HepG2 (cell line): ENCODE data around the gene TRMT2A. TPM values are rescaled to one million over a fixed set of nuclear protein-coding genes. Genes with fewer than 3 reads are reported as not detected.

Experiments
- ATAD3A ChIP-seq: sonication (generic); formaldehyde crosslinking; IDR thresholded peaks from 2 replicates; pipeline ENCODE4 v1.4.0; 2020; ENCODE audit warnings: missing genetic modification reagents
- CBX1 ChIP-seq: IDR thresholded peaks from one replicate; pipeline ENCODE4 v1.6.1; 2016; ENCODE audit warnings: antibody characterized with exemption, low read depth
- CREM ChIP-seq, 2 experiments: sonication (generic) in 1 of 2; formaldehyde crosslinking in 1 of 2; IDR thresholded peaks; 2 replicates each; pipeline versions ENCODE4 v1.4.0 to v1.6.1; 2016 to 2020; ENCODE audit warnings: antibody characterized with exemption in 1 of 2, mild to moderate bottlenecking in 1 of 2, missing genetic modification reagents in 1 of 2
- DR1 ChIP-seq: sonication (generic); formaldehyde crosslinking; IDR thresholded peaks from 2 replicates; pipeline ENCODE4 v1.8.0; 2021; ENCODE audit warnings: mild to moderate bottlenecking, missing genetic modification reagents, inconsistent platforms
- ERF ChIP-seq: IDR thresholded peaks from 2 replicates; pipeline ENCODE4 v1.6.1; 2018; ENCODE audit warnings: missing biosample characterization, missing genetic modification reagents
- HMG20A ChIP-seq: IDR thresholded peaks from 2 replicates; pipeline ENCODE4 v1.6.1; 2016; ENCODE audit warnings: borderline replicate concordance
- HMGA1 ChIP-seq: sonication (generic); formaldehyde crosslinking; conservative IDR thresholded peaks from 2 replicates; pipeline ENCODE4 v1.4.0; 2020; ENCODE audit warnings: missing genetic modification reagents
- HOXA5 ChIP-seq: sonication (generic); formaldehyde crosslinking; IDR thresholded peaks from 2 replicates; pipeline ENCODE4 v1.4.0; 2020; ENCODE audit warnings: missing genetic modification reagents
- ISL2 ChIP-seq: sonication (generic); formaldehyde crosslinking; IDR thresholded peaks from 2 replicates; pipeline ENCODE4 v1.5.0; 2020; ENCODE audit warnings: missing genetic modification reagents
- MLX ChIP-seq: IDR thresholded peaks from 2 replicates; pipeline ENCODE4 v1.6.1; 2016
- MTF1 ChIP-seq: sonication (generic); formaldehyde crosslinking; IDR thresholded peaks from 2 replicates; pipeline ENCODE4 v1.5.0; 2020; ENCODE audit warnings: missing genetic modification reagents
- NAIF1 ChIP-seq: sonication (generic); formaldehyde crosslinking; IDR thresholded peaks from 2 replicates; pipeline ENCODE4 v1.5.0; 2020; ENCODE audit warnings: mild to moderate bottlenecking, missing genetic modification reagents, borderline replicate concordance
- NFKB2 ChIP-seq: sonication (generic); formaldehyde crosslinking; IDR thresholded peaks from 2 replicates; pipeline ENCODE4 v1.4.0; 2020; ENCODE audit warnings: missing genetic modification reagents, borderline replicate concordance
- POLR2AphosphoS5 ChIP-seq: IDR thresholded peaks from 2 replicates; pipeline ENCODE4 v1.6.1; 2012; ENCODE audit warnings: low read depth, low read length
- PPARG ChIP-seq: conservative IDR thresholded peaks from 2 replicates; pipeline ENCODE4 v1.6.1; 2016; ENCODE audit warnings: missing biosample characterization, missing genetic modification reagents
- SMAD1 ChIP-seq: sonication (generic); formaldehyde crosslinking; IDR thresholded peaks from 2 replicates; pipeline ENCODE4 v1.4.0; 2020; ENCODE audit warnings: missing genetic modification reagents, low read depth, mild to moderate bottlenecking, borderline replicate concordance
- SMAD9 ChIP-seq: sonication (generic); formaldehyde crosslinking; IDR thresholded peaks from 2 replicates; pipeline ENCODE4 v1.5.1; 2020; ENCODE audit warnings: mild to moderate bottlenecking, missing genetic modification reagents
- SPEN ChIP-seq: sonication (generic); formaldehyde crosslinking; IDR thresholded peaks from 2 replicates; pipeline ENCODE4 v1.5.1; 2020; ENCODE audit warnings: low read depth, mild to moderate bottlenecking, missing genetic modification reagents
- TCF7 ChIP-seq: sonication (generic); IDR thresholded peaks from 2 replicates; pipeline ENCODE4 v1.6.1; 2016; ENCODE audit warnings: antibody characterized with exemption, low read depth
- ZMAT5 ChIP-seq: sonication (generic); formaldehyde crosslinking; IDR thresholded peaks from 2 replicates; pipeline ENCODE4 v1.5.0; 2020; ENCODE audit warnings: mild to moderate bottlenecking, low read depth, missing genetic modification reagents, borderline replicate concordance
- ZNF335 ChIP-seq: sonication (generic); formaldehyde crosslinking; IDR thresholded peaks from 2 replicates; pipeline ENCODE4 v1.4.0; 2020; ENCODE audit warnings: missing genetic modification reagents
- ZNF44 ChIP-seq: sonication (generic); formaldehyde crosslinking; IDR thresholded peaks from 2 replicates; pipeline ENCODE4 v1.5.1; 2020; ENCODE audit warnings: mild to moderate bottlenecking, missing genetic modification reagents
- ZNF615 ChIP-seq: sonication (generic); formaldehyde crosslinking; IDR thresholded peaks from 2 replicates; pipeline ENCODE4 v1.5.0; 2020; ENCODE audit warnings: mild to moderate bottlenecking, missing genetic modification reagents, borderline replicate concordance
- ZNF713 ChIP-seq: sonication (generic); formaldehyde crosslinking; IDR thresholded peaks from 2 replicates; pipeline ENCODE4 v1.4.0; 2020; ENCODE audit warnings: mild to moderate bottlenecking, missing genetic modification reagents
- ZZZ3 ChIP-seq: sonication (generic); formaldehyde crosslinking; IDR thresholded peaks from 2 replicates; pipeline ENCODE4 v1.4.0; 2020; ENCODE audit warnings: missing genetic modification reagents, mild to moderate bottlenecking, borderline replicate concordance
- polyA plus RNA-seq, 8 experiments: library from polyadenylated mRNA; depleted of rRNA in 3 of 8; stranded (reverse) in 7 of 8; unstranded in 1 of 8; fragments of >200 nt; fragmentation: Illumina TruSeq in 4 of 8; extraction: Trizol in 4 of 8; gene quantifications; 2 replicates each; pipeline versions ENCODE4 v1.2.1 to v1.2.3, GENCODE V29; 2011 to 2016; ENCODE audit warnings: low read depth in 4 of 8, missing spikeins in 1 of 8, mixed read lengths in 1 of 8; ENCODE audit not compliant: insufficient read depth in 1 of 8
- total RNA-seq, 5 experiments: library from RNA; depleted of rRNA; stranded (reverse); fragments of >200 nt; fragmentation: Illumina TruSeq; extraction: Trizol; gene quantifications; 2 replicates each; pipeline ENCODE4 v1.2.3, GENCODE V29; 2016; ENCODE audit warnings: low read depth in 1 of 5
- TF ChIP-seq, protein P1 (sequence below): sonication (generic); formaldehyde crosslinking; IDR thresholded peaks from 2 replicates; pipeline ENCODE4 v1.4.0; 2020; ENCODE audit warnings: missing genetic modification reagents

Gene TRMT2A
- total and polyA plus RNA-seq, 2 of the 13 experiments (the other 11 are each of a cell fraction or from before 2014, with no cell fraction given) = 24.0 to 30.3 TPM

- TF ChIP-seq MTF1 (CRISPR knock-in tag) (no peak), NFKB2 (CRISPR knock-in tag) (peak; percentile 55; the same call in 1 of the 2 replicates), ZNF615 (no peak; the same call in 1 of the 2 replicates), MLX (CRISPR knock-in tag) (peak; percentile 55; the same call in 1 of the 2 replicates), CBX1 (no peak), NAIF1 (CRISPR knock-in tag) (no peak), ZNF713 (no peak), CREM (IDR thresholded peaks at IDR 0.05) (peak; percentile 93), CREM (CRISPR knock-in tag; IDR thresholded peaks at IDR 0.05) (peak; percentile 75), SMAD9 (CRISPR knock-in tag) (no peak), ZZZ3 (CRISPR knock-in tag) (peak; percentile 65; the same call in 1 of the 2 replicates), HMGA1 (no peak), ZNF44 (CRISPR knock-in tag) (no peak), PPARG (peak; percentile 62), ATAD3A (CRISPR knock-in tag) (no peak), HOXA5 (CRISPR knock-in tag) (peak; percentile 18; the same call in 1 of the 2 replicates), ZNF335 (CRISPR knock-in tag) (no peak; the same call in 1 of the 2 replicates), HMG20A (CRISPR knock-in tag) (no peak), SPEN (CRISPR knock-in tag) (peak; percentile 99), ISL2 (CRISPR knock-in tag) (peak; percentile 55; the same call in 1 of the 2 replicates), TCF7 (no peak), DR1 (CRISPR knock-in tag) (peak; percentile 70), POLR2AphosphoS5 (0 out of 2 replicates have a peak, but pooled peaks have one; percentile 31), ZMAT5 (CRISPR knock-in tag) (no peak), SMAD1 (CRISPR knock-in tag) (peak; percentile 83), ERF (CRISPR knock-in tag) (peak; percentile 79; the same call in 1 of the 2 replicates)
- TF ChIP-seq, protein P1, sequence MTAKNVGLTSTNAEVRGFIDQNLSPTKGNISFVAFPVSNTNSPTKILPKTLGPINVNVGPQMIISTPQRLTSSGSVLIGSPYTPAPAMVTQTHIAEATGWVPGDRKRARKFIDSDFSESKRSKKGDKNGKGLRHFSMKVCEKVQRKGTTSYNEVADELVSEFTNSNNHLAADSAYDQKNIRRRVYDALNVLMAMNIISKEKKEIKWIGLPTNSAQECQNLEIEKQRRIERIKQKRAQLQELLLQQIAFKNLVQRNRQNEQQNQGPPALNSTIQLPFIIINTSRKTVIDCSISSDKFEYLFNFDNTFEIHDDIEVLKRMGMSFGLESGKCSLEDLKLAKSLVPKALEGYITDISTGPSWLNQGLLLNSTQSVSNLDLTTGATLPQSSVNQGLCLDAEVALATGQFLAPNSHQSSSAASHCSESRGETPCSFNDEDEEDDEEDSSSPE = peak; percentile 100
Measured at GRCh38 chr22:20116951-20117632, at the start of gene TRMT2A (continued).
